Measurements from ENCODE around the gene NMBR. TPM values are rescaled to one million over a fixed set of nuclear protein-coding genes. Genes with fewer than 3 reads are reported as not detected.

The NMBR gene
- total RNA-seq, 1 experiment from 2014 or later, result not detected

GRCh38 chr6:142172758-142173157 lies 25.8 kb upstream of the NMBR start:
- Histone ChIP-seq H3K9ac (ENCODE audit: low read length) (no peak overlapping the region), H3K27me3 (ENCODE audit: insufficient read depth, low read length) (no peaks in the 10 kb centered on the region), H3K4me3 (replicated peaks in 1 of 2; ENCODE audit: low read depth in 1 of 2, low read length in 2 of 2) (no peak overlapping the region), H4K20me1 (ENCODE audit: insufficient read depth) (no peaks in the 10 kb centered on the region), H3K27ac (ENCODE audit: low read depth, low read length) (no peak overlapping the region), H3K36me3 (ENCODE audit: control insufficient read depth in 1 of 2, insufficient read depth in 2 of 2, low read length in 2 of 2) (peaks cover 18 to 43% of the 10 kb centered on the region in 2 experiments), H3K9me2 (ENCODE audit: insufficient read depth) (no peaks in the 10 kb centered on the region), H3K4me2 (ENCODE audit: low read length) (no peak overlapping the region), H2AFZ (ENCODE audit: low read depth, low read length, poor library complexity, severe bottlenecking) (no peak overlapping the region), H3K4me1 (ENCODE audit: control insufficient read depth in 1 of 2, insufficient read depth in 2 of 2, low read length in 2 of 2) (no peaks in the 10 kb centered on the region), H3K79me2 (ENCODE audit: insufficient read depth, low read length) (peaks cover 17% of the 10 kb centered on the region), H3K9me3 (ENCODE audit: control insufficient read depth in 1 of 2, insufficient read depth in 1 of 2, low read depth in 1 of 2, low read length in 2 of 2) (no peaks in the 10 kb centered on the region)
- intact Hi-C loops (cut with micrococcal nuclease), result no loop called here
- POLR2A ChIA-PET, result no interaction called here
- CTCF ChIA-PET, result interaction anchor here (1.2 kb wide), 1 partner anchor 35 kb away, joined by 3 read pairs; no protein-coding TSS in a partner anchor
- DNase-seq (ENCODE audit: low read depth, low spot score) (no peak), ATAC-seq (no peak)
- RAD21 ChIA-PET (ENCODE audit: low non-redundant PET in 1 of 2, low total read pairs in 2 of 2, uncharacterized antibody in 2 of 2, unreplicated experiment in 2 of 2), result no interaction called here
- BruUV-seq (replicated peaks), result TSS peak; percentile 6
- no peak for TF ChIP-seq SP1 (IDR thresholded peaks at IDR 0.05; ENCODE audit: low read depth)
- TF ChIP-seq, protein P1, sequence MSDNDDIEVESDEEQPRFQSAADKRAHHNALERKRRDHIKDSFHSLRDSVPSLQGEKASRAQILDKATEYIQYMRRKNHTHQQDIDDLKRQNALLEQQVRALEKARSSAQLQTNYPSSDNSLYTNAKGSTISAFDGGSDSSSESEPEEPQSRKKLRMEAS (IDR thresholded peaks at IDR 0.05), result no peak
- TF ChIP-seq EZH2 (IDR thresholded peaks at IDR 0.05), result no peak
- TF ChIP-seq RAD21 (IDR thresholded peaks at IDR 0.05; ENCODE audit: low read depth), result no peak
- TF ChIP-seq SIN3A (IDR thresholded peaks at IDR 0.05; ENCODE audit: low read depth), result no peak
- TF ChIP-seq, protein P2, sequence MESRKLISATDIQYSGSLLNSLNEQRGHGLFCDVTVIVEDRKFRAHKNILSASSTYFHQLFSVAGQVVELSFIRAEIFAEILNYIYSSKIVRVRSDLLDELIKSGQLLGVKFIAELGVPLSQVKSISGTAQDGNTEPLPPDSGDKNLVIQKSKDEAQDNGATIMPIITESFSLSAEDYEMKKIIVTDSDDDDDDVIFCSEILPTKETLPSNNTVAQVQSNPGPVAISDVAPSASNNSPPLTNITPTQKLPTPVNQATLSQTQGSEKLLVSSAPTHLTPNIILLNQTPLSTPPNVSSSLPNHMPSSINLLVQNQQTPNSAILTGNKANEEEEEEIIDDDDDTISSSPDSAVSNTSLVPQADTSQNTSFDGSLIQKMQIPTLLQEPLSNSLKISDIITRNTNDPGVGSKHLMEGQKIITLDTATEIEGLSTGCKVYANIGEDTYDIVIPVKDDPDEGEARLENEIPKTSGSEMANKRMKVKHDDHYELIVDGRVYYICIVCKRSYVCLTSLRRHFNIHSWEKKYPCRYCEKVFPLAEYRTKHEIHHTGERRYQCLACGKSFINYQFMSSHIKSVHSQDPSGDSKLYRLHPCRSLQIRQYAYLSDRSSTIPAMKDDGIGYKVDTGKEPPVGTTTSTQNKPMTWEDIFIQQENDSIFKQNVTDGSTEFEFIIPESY (IDR thresholded peaks at IDR 0.05; ENCODE audit: extremely low read depth, insufficient replicate concordance, low read length), result no peak
- TF ChIP-seq POLR2AphosphoS5 (IDR thresholded peaks at IDR 0.05; ENCODE audit: low read depth, low read length), result no peak
- no peak for TF ChIP-seq CEBPB (IDR thresholded peaks at IDR 0.05; ENCODE audit: low read depth)
- no peak for TF ChIP-seq CBX3 (IDR thresholded peaks at IDR 0.05; ENCODE audit: low read depth)
- no peak for TF ChIP-seq CTCF (IDR thresholded peaks at IDR 0.05 in 2 of 3, conservative IDR thresholded peaks at IDR 0.05 in 1 of 3; ENCODE audit: borderline replicate concordance in 1 of 3, insufficient read depth in 1 of 3, low read depth in 2 of 3, low read length in 2 of 3)

All from HCT116 (cell line).